Esophagus muscularis mucosa (tissue), 4 donors: ENCODE data around the gene STRIP2. TPM values are rescaled to one million over a fixed set of nuclear protein-coding genes. Genes with fewer than 3 reads are reported as not detected.

Experiments
- DNase-seq: peaks from one replicate; pipeline ENCODE4 v3.0.0-alpha.2; 2017; ENCODE audit errors: extremely low spot score
- H3K27ac ChIP-seq, 4 donors: fragments of 200-600 bp; sonication (generic); replicated peaks in 1 of 4; 1 replicate in 3 of 4; 2 replicates in 1 of 4; pipeline ENCODE4 v1.5.1; 2016 to 2019; ENCODE audit warnings: mild to moderate bottlenecking in 1 of 4
- H3K27me3 ChIP-seq, 4 donors: fragments of 200-600 bp; sonication (generic); one replicate each; pipeline versions ENCODE4 v1.5.1 to v1.6.0; 2016 to 2019
- H3K36me3 ChIP-seq, 4 donors: fragments of 200-600 bp; sonication (generic); one replicate each; pipeline ENCODE4 v1.5.1; 2016 to 2019
- H3K4me1 ChIP-seq, 4 donors: fragments of 200-600 bp; sonication (generic); one replicate each; pipeline ENCODE4 v1.5.1; 2016 to 2019
- H3K4me3 ChIP-seq, 4 donors: fragments of 200-600 bp; sonication (generic); 1 replicate in 2 of 4; 2 replicates in 2 of 4; pipeline ENCODE4 v1.5.1; 2016 to 2019; ENCODE audit warnings: mild to moderate bottlenecking in 4 of 4, moderate library complexity in 1 of 4
- H3K9me3 ChIP-seq, 4 donors: fragments of 200-600 bp; sonication (generic); 1 replicate in 3 of 4; 2 replicates in 1 of 4; pipeline ENCODE4 v1.5.1; 2016 to 2019
- EP300 ChIP-seq: sonication (generic); formaldehyde crosslinking; IDR thresholded peaks from one replicate; pipeline ENCODE4 v1.6.1; 2017; ENCODE audit warnings: antibody characterized with exemption
- POLR2A ChIP-seq: fragments of 450-650 bp; IDR thresholded peaks from one replicate; pipeline ENCODE4 v1.6.1; 2017; ENCODE audit warnings: antibody characterized with exemption, moderate library complexity, mild to moderate bottlenecking, low read depth
- POLR2AphosphoS5 ChIP-seq, 2 donors: sonication (generic); formaldehyde crosslinking; IDR thresholded peaks; one replicate each; pipeline ENCODE4 v1.6.1; 2017; ENCODE audit warnings: antibody characterized with exemption in 2 of 2
- WGBS: methylation state at CpG from one replicate; pipeline ENCODE4 v1.1.5; 2018; 5-methylcytosine and 5-hydroxymethylcytosine counted together
- intact Hi-C: fragments of 100-400 bp; cut with DNase I; formaldehyde crosslinking; loops from one replicate; pipeline ENCODE4 v1.15.1; 2023
- total RNA-seq, 4 donors: library from RNA; depleted of rRNA; stranded (reverse); fragments of >200 nt; gene quantifications; one replicate each; pipeline versions ENCODE4 v1.1.0 to v1.2.1, GENCODE V29; 2016
- TF ChIP-seq, protein P1 (sequence below), 3 experiments: fragments of 200-600 bp in 2 of 3; fragments of 450-650 bp in 1 of 3; sonication (generic) in 2 of 3; IDR thresholded peaks; one replicate each; pipeline ENCODE4 v1.5.1; 2017 to 2019; ENCODE audit warnings: antibody characterized with exemption in 3 of 3, mild to moderate bottlenecking in 2 of 3, moderate library complexity in 1 of 3

Gene STRIP2
- total RNA-seq, 4 donors from 2014 or later, result 1.1 to 2.1 (median 1.9) TPM

DNA sequence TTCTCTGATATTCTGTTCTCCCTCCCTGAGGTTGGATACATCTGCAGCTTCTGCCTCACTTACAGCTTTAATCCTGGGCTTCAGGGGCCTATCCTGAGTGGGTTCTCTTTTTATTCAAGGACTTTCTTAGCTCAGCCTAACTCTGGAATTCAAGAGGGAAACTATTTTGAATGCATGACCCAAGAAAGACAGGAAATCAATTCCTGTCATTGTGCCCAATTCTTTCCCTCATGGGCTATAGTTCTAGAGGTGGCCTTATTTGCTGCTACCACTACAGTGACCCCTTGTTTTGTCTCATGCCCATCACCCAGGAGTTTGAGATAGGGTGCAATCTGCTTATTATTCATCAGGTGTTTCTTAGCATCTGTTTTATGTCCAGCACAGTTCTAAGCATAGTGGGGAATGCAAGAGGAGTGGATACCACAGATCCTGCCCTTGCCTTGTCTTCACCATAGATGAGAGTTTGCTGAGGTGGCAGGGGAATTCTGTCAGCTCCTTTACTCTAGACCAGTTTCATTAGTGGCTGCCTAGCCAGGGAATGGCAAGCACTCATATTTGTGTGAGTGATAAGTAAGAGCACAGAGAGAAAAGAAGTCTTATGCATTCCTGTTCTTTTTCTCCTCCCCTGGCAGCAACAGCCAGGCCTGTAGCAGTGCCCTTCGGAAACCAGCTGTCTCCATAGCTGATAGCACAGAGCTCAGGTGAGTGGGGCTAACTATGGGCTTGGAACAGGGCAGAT, 19.4 kb downstream of the STRIP2 start:
- Histone ChIP-seq H3K36me3 (peaks cover 0 to 19% (median 17%) of the 10 kb centered on the region in 4 donors), H3K9me3 (peaks cover 0 to 5% (median 2%) of the 10 kb centered on the region in 4 donors), H3K27me3 (no peaks in the 10 kb centered on the region), H3K4me3 (no peak overlapping the region), H3K4me1 (no peaks in the 10 kb centered on the region), H3K27ac (no peak overlapping the region)
- TF ChIP-seq, protein P1, sequence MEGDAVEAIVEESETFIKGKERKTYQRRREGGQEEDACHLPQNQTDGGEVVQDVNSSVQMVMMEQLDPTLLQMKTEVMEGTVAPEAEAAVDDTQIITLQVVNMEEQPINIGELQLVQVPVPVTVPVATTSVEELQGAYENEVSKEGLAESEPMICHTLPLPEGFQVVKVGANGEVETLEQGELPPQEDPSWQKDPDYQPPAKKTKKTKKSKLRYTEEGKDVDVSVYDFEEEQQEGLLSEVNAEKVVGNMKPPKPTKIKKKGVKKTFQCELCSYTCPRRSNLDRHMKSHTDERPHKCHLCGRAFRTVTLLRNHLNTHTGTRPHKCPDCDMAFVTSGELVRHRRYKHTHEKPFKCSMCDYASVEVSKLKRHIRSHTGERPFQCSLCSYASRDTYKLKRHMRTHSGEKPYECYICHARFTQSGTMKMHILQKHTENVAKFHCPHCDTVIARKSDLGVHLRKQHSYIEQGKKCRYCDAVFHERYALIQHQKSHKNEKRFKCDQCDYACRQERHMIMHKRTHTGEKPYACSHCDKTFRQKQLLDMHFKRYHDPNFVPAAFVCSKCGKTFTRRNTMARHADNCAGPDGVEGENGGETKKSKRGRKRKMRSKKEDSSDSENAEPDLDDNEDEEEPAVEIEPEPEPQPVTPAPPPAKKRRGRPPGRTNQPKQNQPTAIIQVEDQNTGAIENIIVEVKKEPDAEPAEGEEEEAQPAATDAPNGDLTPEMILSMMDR (IDR thresholded peaks at IDR 0.05), result no peak
- no peak for TF ChIP-seq POLR2AphosphoS5 (IDR thresholded peaks at IDR 0.05)
- TF ChIP-seq POLR2A, result no peak
- TF ChIP-seq EP300, result no peak
- 90% methylated on average over 1 of the region's 1 CpG for WGBS
- no peak for DNase-seq
- intact Hi-C loops, result no loop called here

DNA sequence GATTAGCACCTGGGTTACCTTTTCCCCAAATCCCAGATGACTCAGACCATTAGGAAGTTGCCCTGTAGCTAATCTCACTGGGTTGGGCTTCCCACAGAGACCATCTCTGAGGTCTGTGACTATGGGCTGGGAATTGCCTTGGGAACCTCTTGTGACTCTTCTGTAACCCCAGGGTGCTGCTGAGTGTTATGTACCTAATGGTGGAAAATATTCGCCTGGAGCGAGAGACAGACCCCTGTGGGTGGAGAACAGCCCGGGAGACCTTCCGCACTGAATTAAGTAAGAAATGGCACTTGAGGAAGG, 20.0 kb downstream of the STRIP2 start:
- Histone ChIP-seq H3K36me3 (peaks cover 0 to 20% (median 17%) of the 10 kb centered on the region in 4 donors), H3K9me3 (no peaks in the 10 kb centered on the region), H3K27me3 (no peaks in the 10 kb centered on the region), H3K27ac (no peak overlapping the region), H3K4me3 (no peak overlapping the region), H3K4me1 (no peaks in the 10 kb centered on the region)
- 87% methylated on average over 4 of the region's 4 CpGs for WGBS
- TF ChIP-seq POLR2A (no peak), EP300 (no peak), POLR2AphosphoS5 (IDR thresholded peaks at IDR 0.05) (no peak)
- TF ChIP-seq, protein P1 (IDR thresholded peaks at IDR 0.05), result no peak
- intact Hi-C loops, result no loop called here
- no peak for DNase-seq

DNA sequence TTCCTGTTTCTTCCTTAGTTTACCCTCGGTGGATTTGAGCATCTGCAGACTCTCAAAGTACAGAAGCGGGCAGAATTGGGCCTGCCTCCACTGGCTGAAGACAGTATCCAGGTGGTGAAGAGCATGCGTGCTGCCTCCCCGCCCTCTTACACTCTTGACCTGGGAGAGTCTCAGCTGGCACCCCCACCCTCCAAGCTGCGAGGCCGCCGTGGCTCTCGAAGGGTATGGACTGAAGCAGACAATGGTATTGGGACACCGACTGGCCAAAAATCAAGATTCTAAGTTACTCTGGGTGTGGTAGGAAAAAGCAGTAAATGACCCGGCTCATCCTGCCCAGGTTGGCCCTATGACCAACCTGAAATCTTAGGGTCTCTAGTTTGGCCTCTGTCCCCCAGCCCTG, 22.2 kb downstream of the STRIP2 start:
- Histone ChIP-seq H3K27ac (no peak overlapping the region), H3K4me1 (no peaks in the 10 kb centered on the region), H3K9me3 (no peaks in the 10 kb centered on the region), H3K36me3 (peaks cover 0 to 39% (median 23%) of the 10 kb centered on the region in 4 donors), H3K27me3 (no peaks in the 10 kb centered on the region), H3K4me3 (no peak overlapping the region)
- intact Hi-C loops, result no loop called here
- DNase-seq, result no peak
- WGBS, result 98% methylated on average over 8 of the region's 10 CpGs
- TF ChIP-seq POLR2AphosphoS5 (IDR thresholded peaks at IDR 0.05) (no peak), POLR2A (no peak), EP300 (no peak)
- TF ChIP-seq, protein P1 (IDR thresholded peaks at IDR 0.05), result no peak

DNA sequence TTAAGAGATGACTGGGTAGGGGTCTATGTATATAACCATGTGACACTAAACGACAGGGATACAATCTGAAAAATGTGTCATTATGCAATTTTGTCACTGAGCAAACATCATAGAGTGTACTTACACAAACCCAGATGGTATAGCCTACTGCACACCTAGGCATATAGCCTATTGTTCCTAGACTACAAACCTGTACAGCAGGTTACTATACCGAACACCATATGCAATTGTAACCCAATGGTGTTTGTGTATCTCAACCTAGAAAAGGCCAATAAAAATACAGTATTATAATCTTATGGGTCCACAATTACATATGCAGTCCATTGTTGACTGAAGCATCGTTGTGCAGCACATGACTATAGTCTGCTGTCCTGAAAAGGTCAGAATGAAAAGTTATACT, 22.9 kb downstream of the STRIP2 start:
- H3K27me3 ChIP-seq, result no peaks in the 10 kb centered on the region
- H3K27ac ChIP-seq, result no peak overlapping the region
- H3K9me3 ChIP-seq, result no peaks in the 10 kb centered on the region
- H3K36me3 ChIP-seq, result peaks cover 0 to 39% (median 23%) of the 10 kb centered on the region in 4 donors
- intact Hi-C loops, result no loop called here
- 93% methylated on average over 3 of the region's 3 CpGs for WGBS
- DNase-seq, result no peak
- H3K4me1 ChIP-seq, result no peaks in the 10 kb centered on the region
- TF ChIP-seq POLR2A (no peak), POLR2AphosphoS5 (IDR thresholded peaks at IDR 0.05) (no peak), EP300 (no peak)
- TF ChIP-seq, protein P1 (IDR thresholded peaks at IDR 0.05), result no peak
- no peak overlapping the region for H3K4me3 ChIP-seq

DNA sequence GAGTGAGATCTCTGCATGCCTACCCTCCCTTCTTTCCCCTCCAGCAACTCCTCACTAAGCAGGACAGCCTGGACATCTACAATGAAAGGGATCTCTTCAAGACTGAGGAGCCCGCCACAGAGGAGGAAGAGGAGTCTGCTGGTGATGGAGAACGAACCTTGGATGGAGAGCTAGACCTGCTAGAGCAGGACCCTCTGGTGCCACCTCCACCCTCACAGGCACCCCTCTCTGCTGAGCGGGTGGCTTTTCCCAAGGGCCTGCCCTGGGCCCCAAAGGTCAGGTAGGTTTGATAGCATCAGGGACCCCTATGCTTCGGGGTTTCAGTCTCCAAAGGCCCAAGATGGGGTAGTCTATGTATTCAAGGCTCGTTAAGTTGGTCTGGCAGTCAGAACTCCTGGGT, 23.9 kb downstream of the STRIP2 start:
- peaks cover 0 to 50% (median 23%) of the 10 kb centered on the region in 4 donors for H3K36me3 ChIP-seq
- H3K27ac ChIP-seq, result no peak overlapping the region
- no peak for TF ChIP-seq POLR2A
- no peak for TF ChIP-seq POLR2AphosphoS5 (IDR thresholded peaks at IDR 0.05)
- TF ChIP-seq, protein P1 (IDR thresholded peaks at IDR 0.05), result no peak
- no peak for TF ChIP-seq EP300
- WGBS, result 97% methylated on average over 5 of the region's 5 CpGs
- no peaks in the 10 kb centered on the region for H3K27me3 ChIP-seq
- no peaks in the 10 kb centered on the region for H3K9me3 ChIP-seq
- H3K4me1 ChIP-seq, result no peaks in the 10 kb centered on the region
- no peak for DNase-seq
- intact Hi-C loops, result no loop called here
- H3K4me3 ChIP-seq, result no peak overlapping the region
